Heart left ventricle (tissue), 13 donors: ENCODE data around the gene FILIP1.

Experiments used
- CTCF ChIP-seq, 12 donors: fragments of 200-600 bp; sonication (generic) in 4 of 12; IDR thresholded peaks; one replicate each; pipeline versions ENCODE4 v1.5.0 to v1.8.0; 2018 to 2022; ENCODE audit warnings: antibody characterized with exemption in 12 of 12, mild to moderate bottlenecking in 5 of 12
- POLR2A ChIP-seq, 2 donors: fragments of 450-650 bp; IDR thresholded peaks; one replicate each; pipeline ENCODE4 v1.6.1; 2017; ENCODE audit warnings: antibody characterized with exemption in 2 of 2, mild to moderate bottlenecking in 2 of 2, moderate library complexity in 2 of 2
- donor health status: ischemic (EF 13 %, LVEDD 7.1; RV severe dilation, severe dysfunction).
- donor health status: DM: no; HTN: yes; CAD: no.
- donor health status: DM: no; HTN: no; CAD: no.
- donor health status: ischemic (EF 25% LVEDD 6.9; RV normal size, moderate dysfunction).
- donor health status: ischemic (EF 25% LVEDD 5.7; RV mildly dilated, moderate dysfunction).
- donor health status: ischemic (EF 35%, LVEDD 5.7; RV mildly dilated, moderate dysfunction).
- donor health status: nonischemic (EF 11% LVEDD 7.7; RV severe dilation, severe dysfunction).
- donor health status: DM: yes; HTN: yes; CAD: no.
- donor health status: PGD.
- donor health status: ischemic (EF 29% LVEDD 5.4; RV normal size, mild dysfunction).
- donor health status: nonischemic (EF 23%, LVEDD 6.1; RV moderate dilation, normal function).

GRCh38 chr6:75472885-75473284, 20.7 kb downstream of the FILIP1 start:
- TF ChIP-seq POLR2A (IDR thresholded peaks at IDR 0.05) (no peak), CTCF (IDR thresholded peaks at IDR 0.05) (no peak)
